Colonic mucosa (tissue), 4 donors: Measurements from ENCODE around the gene ZBTB18. TPM values are rescaled to one million over a fixed set of nuclear protein-coding genes. Genes with fewer than 3 reads are reported as not detected.

Experiments
- DNase-seq: peaks from one replicate; pipeline ENCODE4 v3.0.0-alpha.2; 2020
- H3K27ac ChIP-seq: fragments of 200-600 bp; one replicate; pipeline ENCODE4 v1.8.0; 2021
- H3K27me3 ChIP-seq: fragments of 200-600 bp; one replicate; pipeline ENCODE4 v1.8.0; 2021
- H3K36me3 ChIP-seq: fragments of 200-600 bp; one replicate; pipeline ENCODE4 v1.8.0; 2021
- H3K4me1 ChIP-seq: fragments of 200-600 bp; one replicate; pipeline ENCODE4 v1.8.0; 2021; ENCODE audit warnings: mild to moderate bottlenecking
- H3K4me3 ChIP-seq: fragments of 200-600 bp; one replicate; pipeline ENCODE4 v1.8.0; 2021
- H3K9ac ChIP-seq, 2 donors: one replicate each; pipeline ENCODE4 v1.7.0; 2013; ENCODE audit warnings: control low read depth in 2 of 2, low read depth in 2 of 2, low read length in 2 of 2
- H3K9me3 ChIP-seq: fragments of 200-600 bp; one replicate; pipeline ENCODE4 v1.8.0; 2021
- intact Hi-C: fragments of 100-400 bp; cut with DNase I; formaldehyde crosslinking; loops from one replicate; pipeline ENCODE4 v1.14.1; 2022
- total RNA-seq, 2 donors: library from RNA; stranded (reverse); fragmentation: NEBNext Ultra II Directional in 1 of 2; extraction: Animal tissue kit (Norgen Biotek cat#: 25700) in 1 of 2; gene quantifications; one replicate each; pipeline ENCODE4 v1.2.1, GENCODE V29; 2021
- TF ChIP-seq, protein P1 (sequence below): fragments of 200-600 bp; IDR thresholded peaks from one replicate; pipeline ENCODE4 v1.8.0; 2022; ENCODE audit warnings: antibody characterized with exemption, mild to moderate bottlenecking
- donor health status: healthy.
- donor health status: DM: no; HTN: no; CAD: no.
- donor health status: DM: no; HTN: no; CAD: no.

The ZBTB18 gene
- total RNA-seq, 2 donors from 2014 or later = 15.0 to 23.8 TPM

DNA sequence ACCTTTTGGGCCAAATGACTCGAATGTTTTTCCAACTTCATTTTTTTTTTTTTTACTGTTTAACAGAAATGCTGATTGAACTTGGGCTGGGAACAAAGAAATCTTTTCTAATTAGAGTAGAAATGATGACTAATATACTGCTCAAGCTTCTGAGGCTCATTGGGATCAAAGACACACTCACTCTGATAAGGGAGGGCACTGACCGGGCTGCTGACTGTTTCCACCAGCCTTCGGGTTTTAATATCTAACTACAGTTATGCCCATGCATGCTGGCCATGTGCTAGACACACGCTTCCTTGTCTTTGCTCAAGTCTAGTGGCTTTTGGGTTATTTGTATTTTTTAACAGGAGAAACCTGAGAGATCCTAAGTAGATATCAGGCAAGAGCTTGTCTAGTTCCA is 16.8 kb downstream of the ZBTB18 start:
- TF ChIP-seq, protein P1, sequence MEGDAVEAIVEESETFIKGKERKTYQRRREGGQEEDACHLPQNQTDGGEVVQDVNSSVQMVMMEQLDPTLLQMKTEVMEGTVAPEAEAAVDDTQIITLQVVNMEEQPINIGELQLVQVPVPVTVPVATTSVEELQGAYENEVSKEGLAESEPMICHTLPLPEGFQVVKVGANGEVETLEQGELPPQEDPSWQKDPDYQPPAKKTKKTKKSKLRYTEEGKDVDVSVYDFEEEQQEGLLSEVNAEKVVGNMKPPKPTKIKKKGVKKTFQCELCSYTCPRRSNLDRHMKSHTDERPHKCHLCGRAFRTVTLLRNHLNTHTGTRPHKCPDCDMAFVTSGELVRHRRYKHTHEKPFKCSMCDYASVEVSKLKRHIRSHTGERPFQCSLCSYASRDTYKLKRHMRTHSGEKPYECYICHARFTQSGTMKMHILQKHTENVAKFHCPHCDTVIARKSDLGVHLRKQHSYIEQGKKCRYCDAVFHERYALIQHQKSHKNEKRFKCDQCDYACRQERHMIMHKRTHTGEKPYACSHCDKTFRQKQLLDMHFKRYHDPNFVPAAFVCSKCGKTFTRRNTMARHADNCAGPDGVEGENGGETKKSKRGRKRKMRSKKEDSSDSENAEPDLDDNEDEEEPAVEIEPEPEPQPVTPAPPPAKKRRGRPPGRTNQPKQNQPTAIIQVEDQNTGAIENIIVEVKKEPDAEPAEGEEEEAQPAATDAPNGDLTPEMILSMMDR = no peak
- H3K9me3 ChIP-seq = no peaks in the 10 kb centered on the region
- no peak overlapping the region for H3K9ac ChIP-seq
- H3K36me3 ChIP-seq = no peaks in the 10 kb centered on the region
- H3K27ac ChIP-seq = no peak overlapping the region
- no peaks in the 10 kb centered on the region for H3K4me1 ChIP-seq
- no peak for DNase-seq
- intact Hi-C loops = no loop called here
- H3K27me3 ChIP-seq = no peaks in the 10 kb centered on the region
- no peak overlapping the region for H3K4me3 ChIP-seq

DNA sequence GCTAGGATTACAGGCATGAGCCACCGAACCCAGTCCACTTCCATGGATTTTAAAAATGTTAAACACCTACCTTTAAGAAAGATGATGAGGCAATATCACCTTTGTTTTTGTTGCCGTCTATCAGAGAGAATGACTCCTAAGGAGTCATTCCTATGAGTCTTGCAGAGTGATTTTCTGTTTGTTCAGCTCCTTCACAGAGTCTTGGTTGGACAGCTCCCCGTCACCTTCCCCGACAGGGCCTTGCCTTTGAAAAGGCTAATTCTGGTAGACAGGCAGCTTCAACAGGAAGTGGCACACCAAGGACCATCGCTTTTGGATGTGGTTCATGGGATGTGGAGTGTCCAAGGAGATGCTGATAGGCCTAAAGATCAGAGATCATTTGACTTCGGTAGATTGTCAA is 17.5 kb downstream of the ZBTB18 start:
- intact Hi-C loops = no loop called here
- Histone ChIP-seq H3K27me3 (no peaks in the 10 kb centered on the region), H3K27ac (no peak overlapping the region), H3K9ac (no peak overlapping the region), H3K9me3 (no peaks in the 10 kb centered on the region), H3K4me3 (no peak overlapping the region), H3K36me3 (no peaks in the 10 kb centered on the region), H3K4me1 (no peaks in the 10 kb centered on the region)
- TF ChIP-seq, protein P1 = no peak
- DNase-seq = no peak

DNA sequence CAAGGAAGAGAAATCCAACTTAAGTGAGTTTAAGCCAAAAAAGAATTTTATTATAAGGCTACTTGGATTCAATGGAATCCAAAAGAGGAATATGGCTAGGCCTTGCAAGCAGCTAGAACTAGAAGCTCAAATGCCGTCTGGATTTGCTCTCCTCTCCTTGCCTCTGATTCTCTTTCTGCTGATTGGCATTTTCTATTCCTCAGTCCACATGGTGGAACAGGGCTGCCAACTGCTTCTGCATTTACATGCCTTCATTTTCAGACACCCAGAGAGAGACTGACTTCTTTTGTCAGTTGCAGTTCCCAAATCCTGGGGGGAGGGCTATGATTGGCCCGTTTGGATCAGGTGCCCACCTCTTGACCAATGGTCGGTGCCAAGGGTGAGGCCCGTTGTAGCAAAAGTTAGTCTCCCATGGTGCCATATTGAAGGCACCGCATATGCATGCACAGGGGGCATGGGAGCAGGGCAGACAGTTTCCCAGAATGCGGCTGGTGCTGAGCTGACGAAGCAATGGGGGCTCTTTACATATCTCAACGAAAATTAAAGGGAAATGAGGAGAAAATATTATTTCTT is 18.3 kb downstream of the ZBTB18 start:
- Histone ChIP-seq H3K36me3 (no peaks in the 10 kb centered on the region), H3K27me3 (no peaks in the 10 kb centered on the region), H3K9ac (no peak overlapping the region), H3K4me1 (no peaks in the 10 kb centered on the region), H3K27ac (no peak overlapping the region), H3K9me3 (no peaks in the 10 kb centered on the region), H3K4me3 (no peak overlapping the region)
- DNase-seq = no peak
- TF ChIP-seq, protein P1 = no peak
- intact Hi-C loops = no loop called here

DNA sequence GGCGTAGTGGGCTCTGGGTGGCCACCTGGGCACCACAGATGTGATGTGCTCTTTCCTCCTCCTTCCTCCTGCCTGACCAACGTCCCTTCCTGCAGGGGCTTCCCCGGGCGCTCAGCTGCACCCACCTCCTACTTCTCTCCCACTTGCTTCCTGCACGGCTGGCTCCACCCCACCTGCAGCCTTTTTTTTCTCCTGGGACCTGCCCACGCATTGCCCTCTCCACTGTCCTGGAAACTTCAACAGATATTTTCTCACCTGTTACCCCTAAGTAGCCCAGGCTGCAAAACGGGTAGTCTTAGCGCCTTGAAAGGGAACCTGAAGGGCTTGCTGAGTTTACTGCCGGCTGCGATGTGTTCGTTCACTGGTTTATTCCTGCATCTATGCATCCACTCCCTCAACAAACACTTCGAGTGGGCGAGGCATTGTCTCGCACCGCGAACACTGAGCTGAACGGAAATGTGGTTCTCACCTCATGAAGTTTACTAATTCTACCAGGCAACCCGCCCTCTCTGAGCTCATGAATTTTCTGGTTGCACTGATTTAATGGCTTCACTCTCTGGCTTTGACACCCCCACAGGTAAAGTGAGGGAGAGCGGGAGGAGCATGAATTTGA is 23.6 kb downstream of the ZBTB18 start:
- peak; percentile 41 for DNase-seq
- no peak overlapping the region for H3K4me3 ChIP-seq
- H3K4me1 ChIP-seq = no peaks in the 10 kb centered on the region
- TF ChIP-seq, protein P1 = no peak
- H3K9me3 ChIP-seq = no peaks in the 10 kb centered on the region
- peak overlapping the region; percentile 16 for H3K27ac ChIP-seq
- intact Hi-C loops = no loop called here
- H3K9ac ChIP-seq = peak overlapping the region in 1 of 2 donors; percentile 13
- H3K27me3 ChIP-seq = no peaks in the 10 kb centered on the region
- H3K36me3 ChIP-seq = no peaks in the 10 kb centered on the region

DNA sequence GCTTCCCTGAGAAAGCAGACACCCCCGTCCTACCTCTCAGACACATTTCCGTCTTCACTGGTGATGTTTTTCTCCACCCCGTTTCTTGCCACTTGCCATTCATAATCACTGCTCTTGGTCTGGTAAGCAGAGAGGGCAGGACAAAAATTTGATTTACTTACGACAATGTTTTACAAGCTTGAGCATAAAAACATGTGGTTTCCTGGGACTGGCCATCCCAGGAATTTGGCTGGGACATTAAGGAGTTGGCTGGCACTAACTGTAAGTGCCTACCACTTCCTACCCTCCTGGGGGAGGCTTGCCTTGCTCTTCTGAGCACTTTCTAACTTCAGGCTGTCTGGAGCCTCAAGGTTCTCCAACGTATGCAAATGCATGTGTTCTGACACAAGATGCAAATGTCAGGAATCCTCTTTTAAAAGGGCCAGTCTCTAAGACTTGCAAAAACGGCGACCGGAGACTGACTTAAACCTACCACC is 24.2 kb downstream of the ZBTB18 start:
- TF ChIP-seq, protein P1 = no peak
- Histone ChIP-seq H3K9ac (no peak overlapping the region), H3K27me3 (no peaks in the 10 kb centered on the region), H3K4me3 (no peak overlapping the region), H3K9me3 (no peaks in the 10 kb centered on the region), H3K36me3 (no peaks in the 10 kb centered on the region), H3K4me1 (no peaks in the 10 kb centered on the region), H3K27ac (peak overlapping the region; percentile 16)
- intact Hi-C loops = no loop called here
- no peak for DNase-seq
